K562 (cell line): Measurements from ENCODE around the gene EYA2. TPM values are rescaled to one million over a fixed set of nuclear protein-coding genes. Genes with fewer than 3 reads are reported as not detected.

Experiments
- ATAC-seq: fragments of 200-7000 bp; cut with Tn5 transposase; 3 replicates; pipeline ENCODE4 v1.9.1; 2020; ENCODE audit warnings: moderate library complexity
- BruUV-seq: library from RNA; stranded (reverse); fragments of 400-500 nt; replicated peaks from 2 replicates; lab custom pipeline; 2021; lab: Mats Ljungman, UMichigan
- CTCF ChIA-PET: fragments of 300-600 bp; formaldehyde crosslinking; extraction: SDS; loops from one replicate; lab custom pipeline; 2021; ENCODE audit warnings: low intra/inter-chr PET ratio; lab: Yijun Ruan, JAX
- POLR2A ChIA-PET: fragments of 300-600, 350-650 bp; sonication (Branson Sonifier 250); formaldehyde crosslinking; extraction: SDS; loops from one replicate; lab custom pipeline; 2021; ENCODE audit warnings: antibody characterized with exemption, inconsistent platforms; lab: Yijun Ruan, JAX
- DNase-seq, 4 experiments: peaks; one replicate each; pipeline versions ENCODE4 v3.0.0 to v3.0.0-alpha.2; 2011 to 2018; ENCODE audit warnings: low spot score in 3 of 4, mixed read lengths in 3 of 4; ENCODE audit errors: extremely low read depth in 1 of 4
- FAIRE-seq: peaks from 2 replicates; lab custom pipeline; 2011; peaks lifted over from hg19 to GRCh38; lab: Jason Lieb, UNC
- H2AFZ ChIP-seq: 2 replicates; pipeline ENCODE4 v1.6.0; 2011; ENCODE audit warnings: low read depth, low read length, control low read depth, inconsistent platforms
- H3K27ac ChIP-seq: fragments of 200-600 bp; 3 replicates; pipeline ENCODE4 v1.8.0; 2011; ENCODE audit warnings: low read depth, mild to moderate bottlenecking, control low read depth, inconsistent platforms, low read length, moderate library complexity, mixed read lengths; ENCODE audit errors: extremely low read depth
- H3K27me3 ChIP-seq, 2 experiments: fragments of 300-600 bp in 1 of 2; 2 replicates in 1 of 2; 3 replicates in 1 of 2; pipeline versions ENCODE4 v1.6.0 to v1.8.0; 2011; ENCODE audit warnings: inconsistent platforms in 2 of 2, low read length in 2 of 2, mild to moderate bottlenecking in 1 of 2, mixed read lengths in 1 of 2, moderate library complexity in 1 of 2; ENCODE audit not compliant: control insufficient read depth in 2 of 2, insufficient read depth in 2 of 2
- H3K36me3 ChIP-seq: fragments of 300-600 bp; 3 replicates; pipeline ENCODE4 v1.8.0; 2011; ENCODE audit warnings: mild to moderate bottlenecking, low read length, inconsistent platforms; ENCODE audit not compliant: control insufficient read depth, insufficient read depth
- H3K4me1 ChIP-seq, 2 experiments: fragments of 200-600 bp in 1 of 2; replicated peaks in 1 of 2; 2 replicates in 1 of 2; 3 replicates in 1 of 2; pipeline versions ENCODE4 v1.5.1 to v1.8.0; 2011; ENCODE audit warnings: inconsistent platforms in 2 of 2, low read length in 2 of 2, mild to moderate bottlenecking in 1 of 2, mixed read lengths in 1 of 2, moderate library complexity in 1 of 2; ENCODE audit not compliant: control insufficient read depth in 2 of 2, insufficient read depth in 2 of 2
- H3K4me2 ChIP-seq: 2 replicates; pipeline ENCODE4 v1.6.1; 2011; ENCODE audit warnings: low read length, control low read depth, inconsistent platforms, mixed read lengths; ENCODE audit not compliant: insufficient read depth
- H3K4me3 ChIP-seq: fragments of 200-600 bp; sonication (generic), shearing (Covaris generic); 2 replicates; pipeline ENCODE4 v1.5.1; 2016; ENCODE audit warnings: control low read depth, inconsistent platforms
- H3K79me2 ChIP-seq: fragments of 200-600 bp; 3 replicates; pipeline ENCODE4 v1.8.0; 2011; ENCODE audit warnings: low read length, inconsistent platforms; ENCODE audit not compliant: control insufficient read depth, insufficient read depth
- H3K9ac ChIP-seq, 2 experiments: 2 replicates each; pipeline versions ENCODE4 v1.6.0 to v1.6.1; 2011; ENCODE audit warnings: low read depth in 2 of 2, low read length in 2 of 2, control low read depth in 1 of 2, inconsistent platforms in 1 of 2, mild to moderate bottlenecking in 1 of 2, mixed read lengths in 1 of 2; ENCODE audit not compliant: insufficient read depth in 1 of 2
- H3K9me1 ChIP-seq: one replicate; pipeline ENCODE4 v1.6.0; 2011; ENCODE audit warnings: inconsistent platforms, mild to moderate bottlenecking, low read length, moderate library complexity; ENCODE audit not compliant: control insufficient read depth, insufficient read depth
- H3K9me3 ChIP-seq: replicated peaks from 2 replicates; pipeline ENCODE4 v1.5.1; 2011; ENCODE audit warnings: low read depth, low read length, inconsistent platforms; ENCODE audit not compliant: control insufficient read depth, insufficient read depth
- H4K20me1 ChIP-seq: replicated peaks from 2 replicates; pipeline ENCODE4 v1.6.1; 2011; ENCODE audit warnings: low read length, inconsistent platforms, mixed read lengths; ENCODE audit not compliant: control insufficient read depth, insufficient read depth
- CREM ChIP-seq: IDR thresholded peaks from 2 replicates; pipeline ENCODE4 v1.6.1; 2014; ENCODE audit warnings: antibody characterized with exemption, low read depth
- DMBX1 ChIP-seq: fragments of 250-450 bp; sonication (Bioruptor Pico); IDR thresholded peaks from 2 replicates; pipeline ENCODE4 v1.8.0; 2022; ENCODE audit warnings: inconsistent platforms, mild to moderate bottlenecking, moderate library complexity, borderline replicate concordance
- FOXJ2 ChIP-seq: fragments of 200-800 bp; sonication (Bioruptor generic); IDR thresholded peaks from 2 replicates; pipeline ENCODE4 v1.6.1; 2016; ENCODE audit warnings: missing genetic modification characterization, missing compliant biosample characterization
- IRF2 ChIP-seq: sonication (generic); formaldehyde crosslinking; IDR thresholded peaks from 2 replicates; pipeline ENCODE4 v1.8.1; 2022; ENCODE audit warnings: mild to moderate bottlenecking, missing genetic modification reagents
- NR2C2 ChIP-seq, 2 experiments: fragments of 200-800 bp in 1 of 2; sonication (Bioruptor generic) in 1 of 2; sonication (generic) in 1 of 2; formaldehyde crosslinking in 1 of 2; IDR thresholded peaks; 2 replicates each; pipeline versions ENCODE4 v1.6.1 to v1.8.0; 2016 to 2022; ENCODE audit warnings: mild to moderate bottlenecking in 1 of 2, missing compliant biosample characterization in 1 of 2, missing genetic modification characterization in 1 of 2, missing genetic modification reagents in 1 of 2
- PCBP2 ChIP-seq: fragments of 200-400 bp; formaldehyde crosslinking; IDR thresholded peaks from 2 replicates; pipeline ENCODE4 v1.6.1; 2018; ENCODE audit warnings: low read length, low read depth, mild to moderate bottlenecking, moderate library complexity; ENCODE audit not compliant: poor library complexity, severe bottlenecking
- PRPF4 ChIP-seq: fragments of 200-400 bp; formaldehyde crosslinking; IDR thresholded peaks from one replicate; pipeline ENCODE4 v1.6.1; 2017; ENCODE audit warnings: low read length, low read depth, mild to moderate bottlenecking; ENCODE audit not compliant: insufficient read depth, poor library complexity, severe bottlenecking
- RNF2 ChIP-seq: sonication (generic); IDR thresholded peaks from 2 replicates; pipeline ENCODE4 v1.6.1; 2016
- SAFB2 ChIP-seq: fragments of 200-400 bp; formaldehyde crosslinking; IDR thresholded peaks from 2 replicates; pipeline ENCODE4 v1.6.1; 2018; ENCODE audit warnings: borderline replicate concordance, low read length, low read depth, moderate library complexity; ENCODE audit not compliant: severe bottlenecking
- SNRNP70 ChIP-seq: fragments of 200-400 bp; formaldehyde crosslinking; optimal IDR thresholded peaks from 2 replicates; pipeline ENCODE3; 2017; ENCODE audit warnings: low read depth, low read length
- TAF1 ChIP-seq: IDR thresholded peaks from 2 replicates; pipeline ENCODE4 v1.6.1; 2011; ENCODE audit warnings: mild to moderate bottlenecking, low read length, moderate library complexity; ENCODE audit not compliant: insufficient read depth, control insufficient read depth, severe bottlenecking; ENCODE audit errors: extremely low read depth
- ZBTB17 ChIP-seq: fragments of 450-650 bp; formaldehyde crosslinking; IDR thresholded peaks from 2 replicates; pipeline ENCODE4 v1.4.0; 2020; ENCODE audit warnings: mild to moderate bottlenecking
- ZNF57 ChIP-seq: fragments of 450-650 bp; formaldehyde crosslinking; IDR thresholded peaks from 2 replicates; pipeline ENCODE4 v1.4.0; 2020; ENCODE audit warnings: mild to moderate bottlenecking, moderate library complexity
- WGBS: fragments of 100-300 bp; shearing (Covaris generic); methylation state at CpG from one replicate; pipeline ENCODE4 v1.1.6; 2016; ENCODE audit warnings: low coverage, mixed read lengths; ENCODE audit not compliant: insufficient coverage; ENCODE audit errors: missing lambda C conversion rate; 5-methylcytosine and 5-hydroxymethylcytosine counted together
- in situ Hi-C: fragments of 300-500 bp; cut with MboI; formaldehyde crosslinking; loops from 4 replicates; pipeline ENCODE4 v1.15.0; 2018; ENCODE audit warnings: inconsistent platforms, mixed read lengths
- intact Hi-C: fragments of 100-400 bp; cut with micrococcal nuclease; formaldehyde crosslinking; loops from 2 replicates; pipeline ENCODE4 v1.14.2; 2022
- polyA plus RNA-seq, 8 experiments: library from polyadenylated mRNA; depleted of rRNA in 4 of 8; stranded (reverse) in 5 of 8; unstranded in 3 of 8; fragments of >200 nt; fragmentation: Nextera tagmentation in 2 of 8; fragmentation: Illumina TruSeq in 1 of 8; extraction: Ambion mirVana in 2 of 8; extraction: Trizol in 1 of 8; gene quantifications; 2 replicates each; pipeline versions ENCODE4 v1.2.1 to v1.2.3, GENCODE V29; 2011 to 2014; ENCODE audit warnings: inconsistent platforms in 1 of 8, missing spikeins in 1 of 8
- total RNA-seq, 7 experiments: library from RNA; depleted of rRNA in 6 of 7; stranded (reverse); fragments of >200 nt in 6 of 7; fragmentation: Illumina TruSeq in 2 of 7; extraction: Trizol in 2 of 7; gene quantifications; 2 replicates each; pipeline versions ENCODE4 v1.2.1 to v1.2.3, GENCODE V29; 2011 to 2021; ENCODE audit warnings: low replicate concordance in 1 of 7
- TF ChIP-seq, protein P1 (sequence below), 3 experiments: IDR thresholded peaks in 2 of 3; conservative IDR thresholded peaks in 1 of 3; 2 replicates each; pipeline ENCODE4 v1.5.1; 2011 to 2012; ENCODE audit warnings: low read length in 3 of 3, mild to moderate bottlenecking in 3 of 3, control low read depth in 2 of 3, improper control_type of control experiment in 1 of 3, inconsistent platforms in 1 of 3, low read depth in 1 of 3, mixed read lengths in 1 of 3, moderate library complexity in 1 of 3; ENCODE audit not compliant: insufficient read depth in 2 of 3

The EYA2 gene
- total and polyA plus RNA-seq, 9 of the 15 experiments (the other 6 are each of a cell fraction or from before 2014, with no cell fraction given) = 0.03 TPM; not detected in 8

GRCh38 chr20:47118206-47118605, 223.6 kb downstream of the EYA2 start:
- H3K79me2 ChIP-seq = no peaks in the 10 kb centered on the region
- H3K4me3 ChIP-seq = no peak overlapping the region
- H3K36me3 ChIP-seq = no peaks in the 10 kb centered on the region
- no peaks in the 10 kb centered on the region; the same call in 1 of the 2 replicates for H4K20me1 ChIP-seq
- H3K9me3 ChIP-seq = no peaks in the 10 kb centered on the region
- ATAC-seq (no peak), DNase-seq (no peak), FAIRE-seq (no peak)
- peaks cover 22 to 50% of the 10 kb centered on the region in 2 experiments; a peak in 4 of 5 replicates for H3K27me3 ChIP-seq
- CTCF ChIA-PET = no interaction called here
- no peak overlapping the region for H2AFZ ChIP-seq
- BruUV-seq = no TSS peak
- intact Hi-C loops = no loop called here
- POLR2A ChIA-PET = no interaction called here
- 0% methylated on average over 4 of the region's 4 CpGs for WGBS
- H3K4me1 ChIP-seq = no peaks in the 10 kb centered on the region
- H3K4me2 ChIP-seq = no peak overlapping the region
- no peak overlapping the region for H3K9ac ChIP-seq
- in situ Hi-C loops = no loop called here
- no peak overlapping the region for H3K27ac ChIP-seq
- H3K9me1 ChIP-seq = no peaks in the 10 kb centered on the region
- no peak for TF ChIP-seq NR2C2 (CRISPR knock-in tag; IDR thresholded peaks at IDR 0.05)
- no peak for TF ChIP-seq NR2C2 (tag; IDR thresholded peaks at IDR 0.05)
- TF ChIP-seq IRF2 (CRISPR knock-in tag) = no peak
- TF ChIP-seq, protein P1, sequence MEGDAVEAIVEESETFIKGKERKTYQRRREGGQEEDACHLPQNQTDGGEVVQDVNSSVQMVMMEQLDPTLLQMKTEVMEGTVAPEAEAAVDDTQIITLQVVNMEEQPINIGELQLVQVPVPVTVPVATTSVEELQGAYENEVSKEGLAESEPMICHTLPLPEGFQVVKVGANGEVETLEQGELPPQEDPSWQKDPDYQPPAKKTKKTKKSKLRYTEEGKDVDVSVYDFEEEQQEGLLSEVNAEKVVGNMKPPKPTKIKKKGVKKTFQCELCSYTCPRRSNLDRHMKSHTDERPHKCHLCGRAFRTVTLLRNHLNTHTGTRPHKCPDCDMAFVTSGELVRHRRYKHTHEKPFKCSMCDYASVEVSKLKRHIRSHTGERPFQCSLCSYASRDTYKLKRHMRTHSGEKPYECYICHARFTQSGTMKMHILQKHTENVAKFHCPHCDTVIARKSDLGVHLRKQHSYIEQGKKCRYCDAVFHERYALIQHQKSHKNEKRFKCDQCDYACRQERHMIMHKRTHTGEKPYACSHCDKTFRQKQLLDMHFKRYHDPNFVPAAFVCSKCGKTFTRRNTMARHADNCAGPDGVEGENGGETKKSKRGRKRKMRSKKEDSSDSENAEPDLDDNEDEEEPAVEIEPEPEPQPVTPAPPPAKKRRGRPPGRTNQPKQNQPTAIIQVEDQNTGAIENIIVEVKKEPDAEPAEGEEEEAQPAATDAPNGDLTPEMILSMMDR (IDR thresholded peaks at IDR 0.05 in 2 of 3, conservative IDR thresholded peaks at IDR 0.05 in 1 of 3; ENCODE audit: insufficient read depth in 2 of 3, low read depth in 1 of 3, low read length in 3 of 3) = no peak
- TF ChIP-seq TAF1 = no peak
- TF ChIP-seq ZBTB17 (CRISPR knock-in tag) = no peak
- TF ChIP-seq DMBX1 (CRISPR knock-in tag) = no peak
- TF ChIP-seq SNRNP70 = no peak
- no peak for TF ChIP-seq PRPF4
- TF ChIP-seq FOXJ2 (tag) = no peak
- no peak for TF ChIP-seq SAFB2
- no peak for TF ChIP-seq CREM
- no peak for TF ChIP-seq PCBP2
- no peak for TF ChIP-seq ZNF57 (CRISPR knock-in tag)
- no peak for TF ChIP-seq RNF2
